Fibroblast of skin of left biceps (primary cell): Measurements from ENCODE around the gene MPDZ.

ENCODE experiments used
- DNase-seq, 2 experiments: peaks; one replicate each; pipeline ENCODE4 v3.0.0-alpha.2; 2013; ENCODE audit warnings: low read depth in 2 of 2

MPDZ gene

GRCh38 chr9:13186774-13187173 is 92.7 kb downstream of the MPDZ start:
- DNase-seq: no peak

GRCh38 chr9:13186091-13186490 is 93.4 kb downstream of the MPDZ start:
- no peak for DNase-seq

- DNase-seq: peak; percentile 2 to 7
These were observed 97.8 kb downstream of the MPDZ start for GRCh38 chr9:13181652-13182051.

GRCh38 chr9:13179257-13179656 is 100.2 kb downstream of the MPDZ start:
- DNase-seq: no peak

DNA sequence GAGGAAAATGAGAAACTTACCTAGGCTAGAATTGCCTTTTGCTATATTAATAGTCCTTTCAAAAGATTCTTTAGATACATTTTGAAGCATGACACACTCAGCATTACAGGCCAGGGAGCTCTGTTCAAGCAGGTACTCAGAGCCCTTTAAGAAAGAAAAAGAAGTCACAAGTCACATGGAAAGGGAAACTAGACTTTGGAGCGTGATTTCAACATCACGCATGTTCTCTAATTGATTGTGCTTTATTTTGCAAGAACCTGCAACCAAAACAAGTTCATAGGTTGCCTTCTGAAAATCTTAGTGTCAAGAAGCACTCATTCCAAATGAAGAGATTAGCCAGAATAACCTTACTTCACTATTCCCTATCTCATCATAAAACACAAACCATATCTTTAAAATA is 103.8 kb downstream of the MPDZ start:
- DNase-seq: no peak

- no peak for DNase-seq
These were observed 104.4 kb downstream of the MPDZ start for GRCh38 chr9:13174906-13175639.

- DNase-seq: no peak
These were observed 105.9 kb downstream of the MPDZ start for GRCh38 chr9:13173553-13173952.

GRCh38 chr9:13171261-13171660 is 108.2 kb downstream of the MPDZ start:
- no peak for DNase-seq

- DNase-seq: no peak
These were observed 112.5 kb downstream of the MPDZ start for GRCh38 chr9:13166996-13167395.

DNA sequence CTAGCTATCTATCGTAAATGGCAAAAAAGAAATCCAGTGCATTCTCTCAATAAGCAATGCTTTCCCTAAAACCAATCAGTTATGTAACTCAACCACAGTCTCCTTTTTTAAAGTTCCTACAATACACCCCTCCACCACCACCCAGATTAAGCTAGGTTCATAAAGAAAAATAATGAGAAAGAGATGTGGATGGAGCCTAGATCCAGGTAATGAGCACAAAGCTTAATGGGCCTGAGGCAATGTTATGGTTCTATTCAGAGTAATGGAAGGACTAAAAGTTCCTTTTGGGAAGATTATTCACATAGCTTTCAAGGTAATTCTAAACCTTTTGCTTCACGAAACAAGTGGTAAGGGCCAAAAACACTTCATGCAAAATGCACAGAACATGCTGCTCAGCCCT is 113.5 kb downstream of the MPDZ start:
- no peak for DNase-seq

DNA sequence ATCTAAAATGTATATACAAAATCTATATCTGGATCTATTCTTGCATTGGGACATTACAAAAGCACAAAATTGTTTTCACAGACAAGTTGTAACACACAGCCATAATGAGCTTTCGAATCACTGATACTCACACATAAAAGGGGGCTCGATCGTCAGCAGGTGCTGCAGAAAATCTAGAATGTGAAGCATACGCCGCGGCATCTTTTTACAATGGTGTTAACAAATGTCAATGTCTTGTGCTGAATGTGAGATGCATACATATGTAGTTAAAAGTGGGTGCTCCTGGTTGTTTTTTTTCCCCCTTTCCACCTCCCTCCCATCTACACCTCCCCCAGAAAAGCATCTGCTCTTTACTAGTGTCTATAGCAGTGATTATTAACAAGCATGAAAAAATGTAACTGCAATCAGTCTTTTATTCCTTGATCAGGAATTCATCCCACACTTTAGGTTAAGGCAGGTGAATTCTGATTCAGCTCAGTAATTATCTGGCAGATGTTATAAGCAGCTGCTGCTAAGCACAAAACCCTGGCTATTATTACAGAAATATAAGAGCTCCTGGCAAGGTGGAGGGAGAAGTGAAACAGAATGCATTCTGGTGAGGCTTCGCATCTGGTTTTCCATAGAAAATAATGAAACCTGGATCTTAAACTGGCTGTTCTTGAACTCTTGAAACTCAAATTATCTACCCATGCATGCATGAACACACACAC is 114.1 kb downstream of the MPDZ start:
- no peak for DNase-seq

DNA sequence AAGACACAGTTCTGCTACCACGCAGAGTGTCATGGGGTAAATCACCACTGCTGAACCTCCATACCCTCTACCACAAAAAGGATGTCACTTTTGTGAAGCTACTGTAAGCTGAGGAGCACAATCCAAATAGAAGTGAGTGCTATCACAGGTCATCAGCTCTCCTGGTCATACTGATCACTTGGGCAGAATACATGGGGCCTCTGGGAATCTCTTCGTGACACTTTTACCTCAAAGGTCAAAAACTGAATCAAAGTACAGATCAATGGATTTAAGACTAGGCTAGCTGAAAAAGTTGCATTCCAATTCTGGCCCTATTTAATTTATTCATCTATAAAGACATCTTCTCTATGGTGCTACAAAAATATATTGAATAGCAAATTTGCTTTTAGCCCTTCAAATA is 115.5 kb downstream of the MPDZ start:
- DNase-seq: no peak

- no peak for DNase-seq
These were observed 116.2 kb downstream of the MPDZ start for GRCh38 chr9:13163287-13163686.

- peak; percentile 10 to 20 for DNase-seq
These were observed 119.4 kb downstream of the MPDZ start for GRCh38 chr9:13160051-13160450.

- no peak for DNase-seq
These were observed 120.5 kb downstream of the MPDZ start for GRCh38 chr9:13158986-13159385.

DNA sequence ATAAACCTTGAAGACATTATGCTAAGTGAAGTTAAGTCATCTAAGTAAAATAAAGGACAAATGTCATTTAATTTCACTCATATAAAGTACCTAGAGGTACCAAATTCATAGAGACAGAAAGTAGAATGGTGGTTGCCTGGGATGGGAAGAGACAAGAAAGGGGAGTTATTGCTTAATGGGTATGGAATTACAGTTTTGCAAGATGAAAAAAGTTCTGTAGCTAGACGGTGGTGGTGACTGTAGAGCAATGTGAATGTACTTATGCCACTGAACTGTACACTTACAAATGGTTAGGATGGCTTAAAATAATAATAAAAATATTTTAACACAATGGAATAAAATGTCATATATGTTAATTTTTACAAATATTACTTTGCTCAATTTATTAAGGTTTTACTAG is 128.0 kb downstream of the MPDZ start:
- no peak for DNase-seq

- DNase-seq: no peak
These were observed 130.0 kb downstream of the MPDZ start for GRCh38 chr9:13149454-13149853.

DNA sequence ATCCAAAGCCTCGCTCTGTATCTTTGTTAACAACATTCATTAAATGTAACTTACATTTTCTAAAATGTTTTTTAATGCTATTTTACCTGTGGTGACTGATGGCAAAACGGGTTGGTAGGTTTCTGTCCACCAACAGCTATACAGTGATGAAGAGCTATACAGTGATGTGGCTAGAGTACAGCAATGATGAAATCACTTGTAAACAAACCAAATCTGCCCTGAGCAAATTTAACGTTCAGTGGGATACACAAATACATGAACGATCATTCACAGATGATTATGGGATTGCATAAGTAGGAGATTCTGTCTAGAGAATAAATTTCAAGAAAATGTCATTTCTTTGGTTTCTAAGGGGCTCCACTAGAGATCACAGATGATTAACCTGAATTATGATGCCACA is 132.7 kb downstream of the MPDZ start:
- DNase-seq: no peak

- no peak for DNase-seq
These were observed 134.2 kb downstream of the MPDZ start for GRCh38 chr9:13145340-13145739.

DNA sequence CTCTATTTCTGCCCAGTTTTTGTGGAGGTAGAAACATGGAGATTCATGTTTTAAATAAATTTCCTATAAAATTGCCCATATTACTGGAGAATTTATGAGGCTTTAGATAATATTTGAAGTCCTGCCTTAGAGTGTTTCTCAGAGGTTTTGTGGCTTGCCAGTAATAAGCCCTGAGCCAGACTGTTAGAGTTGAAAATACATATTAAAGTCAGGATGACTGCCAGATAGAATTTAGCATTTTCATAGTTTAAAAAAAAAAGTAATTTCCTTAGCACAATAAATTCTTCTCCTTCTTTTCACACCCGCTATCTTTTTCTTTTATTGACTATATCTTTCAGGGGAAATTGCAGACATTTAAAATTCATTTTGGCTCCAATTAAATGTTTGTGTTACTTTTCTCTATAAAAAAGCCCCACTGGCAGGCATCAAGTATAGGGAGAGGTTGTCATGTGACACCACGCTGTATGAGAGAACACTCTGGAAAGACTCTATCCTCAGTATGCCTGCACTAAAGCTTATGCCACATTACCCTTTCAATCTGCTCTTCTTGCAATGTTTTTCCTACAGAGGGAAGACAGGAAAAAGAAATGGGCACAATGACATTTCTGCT is 135.2 kb downstream of the MPDZ start:
- no peak for DNase-seq

DNA sequence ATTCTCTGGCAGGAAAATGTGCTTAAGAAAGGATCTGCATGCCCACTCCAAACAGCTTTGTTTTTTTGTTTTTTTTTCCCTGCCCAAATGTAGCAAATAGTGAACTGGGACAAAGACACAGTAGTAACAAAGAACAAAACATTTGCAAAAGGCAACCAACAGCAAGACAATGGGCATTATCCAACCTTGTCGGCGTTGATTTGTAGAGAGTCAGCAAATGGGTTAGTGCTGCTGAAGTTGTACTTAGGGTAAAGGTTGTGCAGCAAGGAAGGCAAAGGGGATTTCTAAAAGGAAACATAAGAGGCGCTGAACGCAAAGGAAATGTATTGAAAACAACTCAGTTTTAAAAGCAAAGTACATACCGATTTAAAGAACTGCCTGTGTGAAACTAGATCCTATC is 136.2 kb downstream of the MPDZ start:
- no peak for DNase-seq

- no peak for DNase-seq
These were observed 136.7 kb downstream of the MPDZ start for GRCh38 chr9:13142776-13143175.

- no peak for DNase-seq
These were observed 137.9 kb downstream of the MPDZ start for GRCh38 chr9:13141629-13142028.
